Neural cell (in vitro differentiated cells): ENCODE data around the gene RAI1. TPM values are rescaled to one million over a fixed set of nuclear protein-coding genes. Genes with fewer than 3 reads are reported as not detected.

Experiments
- H2AFZ ChIP-seq: fragments of 200-600, 300-800 bp; sonication (generic), shearing (Covaris generic); 2 replicates; pipeline ENCODE4 v1.6.0; 2014; ENCODE audit warnings: low read depth, mild to moderate bottlenecking, antibody characterized with exemption, low read length, moderate library complexity
- H3F3A ChIP-seq: fragments of 200-600 bp; shearing (Covaris generic); 2 replicates; pipeline ENCODE4 v1.6.1; 2016; ENCODE audit warnings: mild to moderate bottlenecking, moderate library complexity, mixed read lengths, antibody characterized with exemption, low read length; ENCODE audit not compliant: insufficient read depth, poor library complexity, severe bottlenecking
- H3K27ac ChIP-seq: fragments of 200-600, 300-800 bp; sonication (generic), shearing (Covaris generic); 2 replicates; pipeline ENCODE4 v1.5.1; 2014; ENCODE audit warnings: mild to moderate bottlenecking, low read length, moderate library complexity
- H3K27me3 ChIP-seq: fragments of 300-800, 200-600 bp; sonication (generic), shearing (Covaris generic); 2 replicates; pipeline ENCODE4 v1.6.0; 2014; ENCODE audit warnings: mild to moderate bottlenecking, low read depth, low read length, moderate library complexity; ENCODE audit not compliant: insufficient read depth
- H3K36me3 ChIP-seq: fragments of 300-800, 200-600 bp; sonication (generic), shearing (Covaris generic); 2 replicates; pipeline ENCODE4 v1.5.1; 2014; ENCODE audit warnings: mild to moderate bottlenecking, antibody characterized with exemption, low read length, moderate library complexity; ENCODE audit not compliant: insufficient read depth
- H3K4me2 ChIP-seq: fragments of 300-800, 200-600 bp; sonication (generic), shearing (Covaris generic); 2 replicates; pipeline ENCODE4 v1.6.0; 2014; ENCODE audit warnings: mild to moderate bottlenecking, low read length
- H3K4me3 ChIP-seq: fragments of 300-800, 200-600 bp; sonication (generic), shearing (Covaris generic); 2 replicates; pipeline ENCODE4 v1.5.1; 2014; ENCODE audit warnings: mild to moderate bottlenecking, low read length, moderate library complexity
- H3K79me2 ChIP-seq: fragments of 200-600 bp; shearing (Covaris generic); replicated peaks from 2 replicates; pipeline ENCODE4 v1.6.0; 2014; ENCODE audit warnings: mild to moderate bottlenecking, low read length, moderate library complexity; ENCODE audit not compliant: insufficient read depth
- H3K9ac ChIP-seq: fragments of 300-800, 200-600 bp; sonication (generic), shearing (Covaris generic); 2 replicates; pipeline ENCODE4 v1.6.1; 2016; ENCODE audit warnings: mild to moderate bottlenecking, low read length, mixed read lengths
- H3K9me2 ChIP-seq: fragments of 200-600 bp; shearing (Covaris generic); 2 replicates; pipeline ENCODE4 v1.6.1; 2016; ENCODE audit warnings: mild to moderate bottlenecking, low read length, mixed read lengths; ENCODE audit not compliant: insufficient read depth
- H3K9me3 ChIP-seq: fragments of 200-600, 300-800 bp; sonication (generic), shearing (Covaris generic); 2 replicates; pipeline ENCODE4 v1.6.1; 2016; ENCODE audit warnings: mild to moderate bottlenecking, mixed run types, low read length, moderate library complexity, mixed read lengths
- H4K20me1 ChIP-seq: fragments of 200-600 bp; shearing (Covaris generic); 2 replicates; pipeline ENCODE4 v1.6.1; 2016; ENCODE audit warnings: mild to moderate bottlenecking, mixed run types; ENCODE audit not compliant: insufficient read depth
- CTCF ChIP-seq: fragments of 450-650 bp; IDR thresholded peaks from 2 replicates; pipeline ENCODE4 v1.5.1; 2014; ENCODE audit warnings: antibody characterized with exemption, mild to moderate bottlenecking, moderate library complexity; ENCODE audit not compliant: poor library complexity, severe bottlenecking
- EP300 ChIP-seq: fragments of 450-650 bp; conservative IDR thresholded peaks from 2 replicates; pipeline ENCODE4 v1.6.1; 2014; ENCODE audit warnings: antibody characterized with exemption, mild to moderate bottlenecking, moderate library complexity; ENCODE audit not compliant: poor library complexity, severe bottlenecking
- EZH2 ChIP-seq: fragments of 200-600, 300-800 bp; shearing (Covaris generic), sonication (generic); IDR thresholded peaks from 2 replicates; pipeline ENCODE4 v1.6.1; 2014; ENCODE audit warnings: antibody characterized with exemption, low read length, borderline replicate concordance, mild to moderate bottlenecking; ENCODE audit not compliant: insufficient read depth, poor library complexity, severe bottlenecking
- MXI1 ChIP-seq: fragments of 450-650 bp; conservative IDR thresholded peaks from 2 replicates; pipeline ENCODE4 v1.6.1; 2014; ENCODE audit warnings: antibody characterized with exemption, mild to moderate bottlenecking; ENCODE audit not compliant: poor library complexity, severe bottlenecking
- POLR2AphosphoS5 ChIP-seq: IDR thresholded peaks from 2 replicates; pipeline ENCODE4 v1.6.1; 2012
- RAD21 ChIP-seq: fragments of 450-650 bp; conservative IDR thresholded peaks from 2 replicates; pipeline ENCODE4 v1.6.1; 2014; ENCODE audit warnings: antibody characterized with exemption, mild to moderate bottlenecking, moderate library complexity
- SMC3 ChIP-seq: fragments of 450-650 bp; conservative IDR thresholded peaks from 2 replicates; pipeline ENCODE4 v1.6.1; 2014; ENCODE audit warnings: antibody characterized with exemption, mild to moderate bottlenecking, moderate library complexity; ENCODE audit not compliant: poor library complexity
- TAF1 ChIP-seq: IDR thresholded peaks from 2 replicates; pipeline ENCODE4 v1.6.1; 2012; ENCODE audit warnings: low read depth
- polyA plus RNA-seq: library from polyadenylated mRNA; depleted of rRNA; stranded (reverse); fragments of >200 nt; gene quantifications from 2 replicates; pipeline ENCODE4 v1.2.3, GENCODE V29; 2014
- TF ChIP-seq, protein P1 (sequence below): IDR thresholded peaks from 2 replicates; pipeline ENCODE4 v1.6.1; 2012; ENCODE audit warnings: borderline replicate concordance

Gene RAI1
- polyA plus RNA-seq, 1 donor from 2014 or later, result 16.9 TPM

GRCh38 chr17:17797119-17797809 lies 116.0 kb downstream of the RAI1 start:
- Histone ChIP-seq H3K4me2 (no peak overlapping the region), H3K4me3 (no peak overlapping the region), H3K27ac (no peak overlapping the region), H2AFZ (no peak overlapping the region), H3K9ac (no peak overlapping the region), H3K9me3 (no peaks in the 10 kb centered on the region), H3K79me2 (peaks cover 60% of the 10 kb centered on the region), H3K27me3 (no peaks in the 10 kb centered on the region), H3K36me3 (peaks cover 17% of the 10 kb centered on the region), H4K20me1 (peaks cover 15% of the 10 kb centered on the region), H3F3A (peaks cover 4% of the 10 kb centered on the region), H3K9me2 (no peaks in the 10 kb centered on the region)
- TF ChIP-seq EZH2 (no peak), MXI1 (no peak), RAD21 (no peak), TAF1 (no peak), SMC3 (no peak), POLR2AphosphoS5 (no peak), EP300 (no peak), CTCF (no peak)
- TF ChIP-seq, protein P1, sequence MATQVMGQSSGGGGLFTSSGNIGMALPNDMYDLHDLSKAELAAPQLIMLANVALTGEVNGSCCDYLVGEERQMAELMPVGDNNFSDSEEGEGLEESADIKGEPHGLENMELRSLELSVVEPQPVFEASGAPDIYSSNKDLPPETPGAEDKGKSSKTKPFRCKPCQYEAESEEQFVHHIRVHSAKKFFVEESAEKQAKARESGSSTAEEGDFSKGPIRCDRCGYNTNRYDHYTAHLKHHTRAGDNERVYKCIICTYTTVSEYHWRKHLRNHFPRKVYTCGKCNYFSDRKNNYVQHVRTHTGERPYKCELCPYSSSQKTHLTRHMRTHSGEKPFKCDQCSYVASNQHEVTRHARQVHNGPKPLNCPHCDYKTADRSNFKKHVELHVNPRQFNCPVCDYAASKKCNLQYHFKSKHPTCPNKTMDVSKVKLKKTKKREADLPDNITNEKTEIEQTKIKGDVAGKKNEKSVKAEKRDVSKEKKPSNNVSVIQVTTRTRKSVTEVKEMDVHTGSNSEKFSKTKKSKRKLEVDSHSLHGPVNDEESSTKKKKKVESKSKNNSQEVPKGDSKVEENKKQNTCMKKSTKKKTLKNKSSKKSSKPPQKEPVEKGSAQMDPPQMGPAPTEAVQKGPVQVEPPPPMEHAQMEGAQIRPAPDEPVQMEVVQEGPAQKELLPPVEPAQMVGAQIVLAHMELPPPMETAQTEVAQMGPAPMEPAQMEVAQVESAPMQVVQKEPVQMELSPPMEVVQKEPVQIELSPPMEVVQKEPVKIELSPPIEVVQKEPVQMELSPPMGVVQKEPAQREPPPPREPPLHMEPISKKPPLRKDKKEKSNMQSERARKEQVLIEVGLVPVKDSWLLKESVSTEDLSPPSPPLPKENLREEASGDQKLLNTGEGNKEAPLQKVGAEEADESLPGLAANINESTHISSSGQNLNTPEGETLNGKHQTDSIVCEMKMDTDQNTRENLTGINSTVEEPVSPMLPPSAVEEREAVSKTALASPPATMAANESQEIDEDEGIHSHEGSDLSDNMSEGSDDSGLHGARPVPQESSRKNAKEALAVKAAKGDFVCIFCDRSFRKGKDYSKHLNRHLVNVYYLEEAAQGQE, result no peak

DNA sequence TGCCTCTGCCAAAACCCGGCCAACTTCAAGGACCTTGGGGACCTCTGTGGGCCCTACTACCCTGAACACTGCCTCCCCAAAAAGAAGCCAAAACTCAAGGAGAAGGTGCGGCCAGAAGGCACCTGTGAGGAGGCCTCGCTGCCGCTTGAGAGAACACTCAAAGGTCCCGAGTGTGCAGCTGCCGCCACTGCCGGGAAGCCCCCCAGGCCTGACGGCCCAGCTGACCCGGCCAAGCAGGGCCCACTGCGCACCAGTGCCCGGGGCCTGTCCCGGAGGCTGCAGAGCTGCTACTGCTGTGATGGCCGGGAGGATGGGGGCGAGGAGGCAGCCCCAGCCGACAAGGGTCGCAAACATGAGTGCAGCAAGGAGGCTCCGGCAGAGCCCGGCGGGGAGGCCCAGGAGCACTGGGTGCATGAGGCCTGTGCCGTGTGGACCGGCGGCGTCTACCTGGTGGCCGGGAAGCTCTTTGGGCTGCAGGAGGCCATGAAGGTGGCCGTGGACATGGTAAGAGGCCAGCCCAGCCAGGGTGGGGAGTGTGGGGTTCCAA lies 116.8 kb downstream of the RAI1 start:
- peaks cover 4% of the 10 kb centered on the region for H3F3A ChIP-seq
- no peaks in the 10 kb centered on the region for H3K9me2 ChIP-seq
- no peak overlapping the region for H3K4me2 ChIP-seq
- H3K4me3 ChIP-seq, result no peak overlapping the region
- peaks cover 17% of the 10 kb centered on the region for H3K36me3 ChIP-seq
- TF ChIP-seq MXI1, result no peak
- TF ChIP-seq EP300, result no peak
- TF ChIP-seq RAD21, result no peak
- TF ChIP-seq SMC3, result no peak
- no peak for TF ChIP-seq TAF1
- TF ChIP-seq EZH2, result no peak
- TF ChIP-seq, protein P1, result no peak
- no peak for TF ChIP-seq POLR2AphosphoS5
- TF ChIP-seq CTCF, result no peak
- H3K9me3 ChIP-seq, result no peaks in the 10 kb centered on the region
- H3K27ac ChIP-seq, result no peak overlapping the region
- no peaks in the 10 kb centered on the region for H3K27me3 ChIP-seq
- peaks cover 15% of the 10 kb centered on the region for H4K20me1 ChIP-seq
- peaks cover 61% of the 10 kb centered on the region for H3K79me2 ChIP-seq
- no peak overlapping the region for H2AFZ ChIP-seq
- H3K9ac ChIP-seq, result no peak overlapping the region
